ENCODE results near the gene ADAMTS7. TPM values are rescaled to one million over a fixed set of nuclear protein-coding genes. Genes with fewer than 3 reads are reported as not detected.
"Not testable (repeated sequence)": the region's sequence is repeated elsewhere in the genome, so short reads cannot be mapped to it uniquely, and the experiment has no call there.

ADAMTS7 gene
- total and polyA plus RNA-seq, 2 of the 13 experiments (the other 11 are each of a cell fraction or from before 2014, with no cell fraction given) = 0.09 to 0.12 TPM

DNA sequence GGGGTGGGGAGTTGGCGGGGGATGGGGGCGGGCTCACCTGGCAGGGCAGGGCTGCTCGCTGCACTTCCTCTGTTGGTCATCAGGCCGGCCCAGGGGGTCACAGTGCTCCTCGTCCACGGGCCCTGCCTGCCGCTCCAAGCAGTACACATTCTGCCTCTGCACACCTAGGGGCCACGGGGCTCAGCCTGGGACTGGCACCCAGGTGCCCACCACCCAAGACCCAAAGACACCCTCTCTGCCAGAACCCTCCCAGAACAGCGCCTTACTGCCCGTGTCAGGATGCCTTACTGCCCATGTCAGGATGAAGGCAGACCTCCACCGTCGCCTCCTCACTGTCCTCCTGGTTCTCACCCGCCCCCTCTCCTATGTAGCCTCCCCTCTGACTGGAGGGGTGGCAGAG lies 43.2 kb downstream of the ADAMTS7 start:
- H3K4me2 ChIP-seq (ENCODE audit: low read depth, low read length) = no peak overlapping the region
- no peaks in the 10 kb centered on the region for H3K4me1 ChIP-seq (ENCODE audit: insufficient read depth, low read length)
- H3K27ac ChIP-seq (ENCODE audit: extremely low read length, insufficient read depth, low read length) = no peak overlapping the region
- no peak for ATAC-seq
- no TSS peak for BruUV-seq (replicated peaks)
- in situ Hi-C loops (cut with HindIII; ENCODE audit: extremely low pct_ligation_motif_present, low pct_unique_long_range_greater_than_20kb) (no loop called here), intact Hi-C loops (cut with micrococcal nuclease; ENCODE audit: unreplicated experiment) (no loop called here)
- FAIRE-seq = no peak
- CTCF ChIA-PET (ENCODE audit: low intra/inter-chr PET ratio, low total read pairs) = no interaction called here
- no peaks in the 10 kb centered on the region for H3K36me3 ChIP-seq (replicated peaks in 1 of 2; ENCODE audit: control insufficient read depth in 1 of 2, insufficient read depth in 2 of 2, low read length in 2 of 2)
- DNase-seq (ENCODE audit: low spot score) = no peak
- no peaks in the 10 kb centered on the region for H3K9me3 ChIP-seq (ENCODE audit: low read length)
- H3K27me3 ChIP-seq (ENCODE audit: control insufficient read depth in 1 of 2, insufficient read depth in 2 of 2, low read length in 2 of 2) = peaks cover 0 to 4% of the 10 kb centered on the region in 2 experiments; a peak in 2 of 5 replicates
- no peak overlapping the region for H2AFZ ChIP-seq (ENCODE audit: low read length)
- no peak overlapping the region for H3K4me3 ChIP-seq (replicated peaks in 1 of 3; ENCODE audit: insufficient read depth in 1 of 3, low read depth in 2 of 3, low read length in 3 of 3)
- no peak overlapping the region for H3K9ac ChIP-seq (ENCODE audit: insufficient read depth, low read depth, low read length)
- POLR2A ChIA-PET = no interaction called here
- WGBS (ENCODE audit: low lambda C conversion rate) = 34% methylated on average over 7 of the region's 13 CpGs
- H3K79me2 ChIP-seq (ENCODE audit: insufficient read depth, low read length) = no peaks in the 10 kb centered on the region
- TF ChIP-seq ELF1 (CRISPR knock-in tag; IDR thresholded peaks at IDR 0.05) (no peak), HES4 (CRISPR knock-in tag; IDR thresholded peaks at IDR 0.05; ENCODE audit: borderline replicate concordance) (no peak), SP4 (CRISPR knock-in tag; IDR thresholded peaks at IDR 0.05) (no peak)
- no peaks in the 10 kb centered on the region for H4K20me1 ChIP-seq (ENCODE audit: insufficient read depth, low read length)

DNA sequence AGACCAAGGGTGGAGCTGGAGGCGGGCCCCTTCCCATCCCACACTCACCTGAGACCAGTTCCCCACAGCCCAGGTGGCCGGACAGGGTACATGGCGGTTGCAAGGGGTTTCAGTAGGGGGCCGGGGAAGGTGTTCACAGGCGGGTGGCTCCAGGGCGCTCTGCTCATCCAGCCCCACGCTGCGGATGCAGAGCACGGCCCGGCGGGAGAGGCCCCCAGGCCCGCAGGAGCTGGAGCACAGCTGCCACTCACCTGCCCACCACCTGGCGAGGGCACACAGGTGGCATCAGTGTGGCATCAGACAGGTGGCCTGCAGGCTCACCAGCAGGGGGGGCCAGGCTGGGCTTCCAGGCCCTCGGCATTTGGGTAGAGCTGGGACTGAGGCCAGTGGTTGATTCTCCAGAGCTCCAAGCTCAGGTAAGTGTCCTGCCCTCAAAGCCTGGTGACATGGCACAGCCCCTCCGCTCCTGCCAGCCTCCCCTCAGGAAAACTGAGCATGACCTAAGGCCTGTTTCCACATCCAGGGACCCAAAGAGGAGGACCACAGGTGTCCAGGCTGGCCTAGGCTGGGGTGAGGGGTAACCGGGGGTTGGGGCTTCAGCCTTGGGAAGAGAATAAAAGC lies 43.8 kb downstream of the ADAMTS7 start:
- FAIRE-seq (no peak), ATAC-seq (no peak), DNase-seq (ENCODE audit: low spot score) (no peak)
- Histone ChIP-seq H3K36me3 (replicated peaks in 1 of 2; ENCODE audit: control insufficient read depth in 1 of 2, insufficient read depth in 2 of 2, low read length in 2 of 2) (no peaks in the 10 kb centered on the region), H2AFZ (ENCODE audit: low read length) (no peak overlapping the region), H4K20me1 (ENCODE audit: insufficient read depth, low read length) (no peaks in the 10 kb centered on the region), H3K9ac (ENCODE audit: insufficient read depth, low read depth, low read length) (no peak overlapping the region), H3K4me3 (replicated peaks in 1 of 3; ENCODE audit: insufficient read depth in 1 of 3, low read depth in 2 of 3, low read length in 3 of 3) (no peak overlapping the region), H3K27me3 (ENCODE audit: control insufficient read depth in 1 of 2, insufficient read depth in 2 of 2, low read length in 2 of 2) (peaks cover 0 to 4% of the 10 kb centered on the region in 2 experiments; a peak in 2 of 5 replicates), H3K9me3 (ENCODE audit: low read length) (no peaks in the 10 kb centered on the region), H3K79me2 (ENCODE audit: insufficient read depth, low read length) (no peaks in the 10 kb centered on the region), H3K4me1 (ENCODE audit: insufficient read depth, low read length) (no peaks in the 10 kb centered on the region), H3K4me2 (ENCODE audit: low read depth, low read length) (no peak overlapping the region), H3K27ac (ENCODE audit: extremely low read length, insufficient read depth, low read length) (no peak overlapping the region)
- ChIA-PET CTCF (ENCODE audit: low intra/inter-chr PET ratio, low total read pairs) (no interaction called here), POLR2A (no interaction called here)
- TF ChIP-seq FOSL1 (CRISPR knock-in tag; IDR thresholded peaks at IDR 0.05; ENCODE audit: borderline replicate concordance) (no peak), KDM5A (IDR thresholded peaks at IDR 0.05; ENCODE audit: borderline replicate concordance, low read length) (no peak), HNRNPL (IDR thresholded peaks at IDR 0.05; ENCODE audit: low read depth, low read length) (peak; percentile 90)
- TF ChIP-seq, protein P1, sequence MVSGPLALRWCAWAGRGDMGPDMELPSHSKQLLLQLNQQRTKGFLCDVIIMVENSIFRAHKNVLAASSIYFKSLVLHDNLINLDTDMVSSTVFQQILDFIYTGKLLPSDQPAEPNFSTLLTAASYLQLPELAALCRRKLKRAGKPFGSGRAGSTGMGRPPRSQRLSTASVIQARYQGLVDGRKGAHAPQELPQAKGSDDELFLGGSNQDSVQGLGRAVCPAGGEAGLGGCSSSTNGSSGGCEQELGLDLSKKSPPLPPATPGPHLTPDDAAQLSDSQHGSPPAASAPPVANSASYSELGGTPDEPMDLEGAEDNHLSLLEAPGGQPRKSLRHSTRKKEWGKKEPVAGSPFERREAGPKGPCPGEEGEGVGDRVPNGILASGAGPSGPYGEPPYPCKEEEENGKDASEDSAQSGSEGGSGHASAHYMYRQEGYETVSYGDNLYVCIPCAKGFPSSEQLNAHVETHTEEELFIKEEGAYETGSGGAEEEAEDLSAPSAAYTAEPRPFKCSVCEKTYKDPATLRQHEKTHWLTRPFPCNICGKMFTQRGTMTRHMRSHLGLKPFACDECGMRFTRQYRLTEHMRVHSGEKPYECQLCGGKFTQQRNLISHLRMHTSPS (CRISPR knock-in tag; IDR thresholded peaks at IDR 0.05; ENCODE audit: low read depth) = no peak
- intact Hi-C loops (cut with micrococcal nuclease; ENCODE audit: unreplicated experiment) = no loop called here
- 0% methylated on average over 2 of the region's 16 CpGs for WGBS (ENCODE audit: low lambda C conversion rate)
- no TSS peak for BruUV-seq (replicated peaks)
- in situ Hi-C loops (cut with HindIII; ENCODE audit: extremely low pct_ligation_motif_present, low pct_unique_long_range_greater_than_20kb) = no loop called here

DNA sequence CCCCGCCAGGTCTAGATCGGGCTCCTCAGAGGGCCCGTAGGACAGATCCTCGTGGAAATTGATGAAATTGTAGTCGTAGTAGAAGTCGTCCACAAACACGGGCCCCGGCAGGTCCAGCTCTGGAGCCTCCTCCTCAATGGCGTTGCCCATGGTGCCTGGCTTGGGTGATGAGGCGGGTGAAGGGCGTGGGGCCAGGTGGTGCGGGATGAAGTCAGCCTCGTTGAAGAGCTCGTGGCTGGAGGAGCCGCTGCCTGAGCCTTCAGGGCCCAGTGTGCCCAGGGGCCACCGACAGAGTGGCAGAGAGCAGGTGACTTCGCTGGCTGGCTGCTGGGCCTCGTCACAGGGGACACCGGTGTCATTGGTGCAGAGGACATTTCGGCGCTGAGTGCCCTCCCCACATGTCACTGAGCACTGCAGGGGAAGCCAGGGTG lies 44.6 kb downstream of the ADAMTS7 start:
- H3K27ac ChIP-seq (ENCODE audit: extremely low read length, insufficient read depth, low read length); intact Hi-C loops (cut with micrococcal nuclease; ENCODE audit: unreplicated experiment); BruUV-seq (replicated peaks); in situ Hi-C loops (cut with HindIII; ENCODE audit: extremely low pct_ligation_motif_present, low pct_unique_long_range_greater_than_20kb); H2AFZ ChIP-seq (ENCODE audit: low read length); H3K36me3 ChIP-seq (replicated peaks in 1 of 2; ENCODE audit: control insufficient read depth in 1 of 2, insufficient read depth in 2 of 2, low read length in 2 of 2); H3K4me2 ChIP-seq (ENCODE audit: low read depth, low read length); H3K27me3 ChIP-seq (ENCODE audit: control insufficient read depth in 1 of 2, insufficient read depth in 2 of 2, low read length in 2 of 2); DNase-seq (ENCODE audit: low spot score); H3K4me1 ChIP-seq (ENCODE audit: insufficient read depth, low read length); H4K20me1 ChIP-seq (ENCODE audit: insufficient read depth, low read length); CTCF ChIA-PET (ENCODE audit: low intra/inter-chr PET ratio, low total read pairs); FAIRE-seq; H3K9ac ChIP-seq (ENCODE audit: insufficient read depth, low read depth, low read length); ATAC-seq; POLR2A ChIA-PET; H3K9me3 ChIP-seq (ENCODE audit: low read length); H3K4me3 ChIP-seq (replicated peaks in 1 of 3; ENCODE audit: insufficient read depth in 1 of 3, low read depth in 2 of 3, low read length in 3 of 3); H3K79me2 ChIP-seq (ENCODE audit: insufficient read depth, low read length): not testable (repeated sequence)
- 65% methylated on average over 4 of the region's 21 CpGs for WGBS (ENCODE audit: low lambda C conversion rate)
